GM10266 (cell line): ENCODE results near the gene ORMDL2.

Source experiments
- DNase-seq: peaks from one replicate; pipeline ENCODE4 v3.0.0; 2012; ENCODE audit errors: extremely low spot score
- TF ChIP-seq, protein P1 (sequence below): IDR thresholded peaks from 2 replicates; pipeline ENCODE4 v1.5.1; 2012; ENCODE audit warnings: mild to moderate bottlenecking, low read depth; ENCODE audit not compliant: control insufficient read depth, insufficient read depth; ENCODE audit errors: missing control alignments

Gene ORMDL2

DNA sequence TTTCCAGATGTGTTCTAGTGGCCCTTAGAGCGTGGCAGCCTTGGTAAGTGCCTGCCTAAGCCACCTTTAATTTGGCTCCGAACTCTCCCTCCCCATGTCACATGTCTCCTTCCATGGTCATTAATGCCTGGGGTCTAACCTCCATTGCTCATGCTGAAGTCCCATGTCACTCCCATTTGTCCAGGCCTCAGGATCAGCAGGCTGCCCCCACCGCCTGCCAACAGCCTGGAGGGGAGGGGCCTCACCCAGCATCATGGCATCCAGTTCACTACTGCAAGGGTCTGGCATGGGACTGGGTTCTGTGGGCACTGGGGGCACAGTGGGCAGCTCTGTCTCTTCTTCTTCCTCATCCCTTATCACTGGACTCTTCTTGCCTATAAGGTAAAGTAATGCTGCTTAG lies 20.5 kb downstream of the ORMDL2 start:
- no peak for DNase-seq
- TF ChIP-seq, protein P1, sequence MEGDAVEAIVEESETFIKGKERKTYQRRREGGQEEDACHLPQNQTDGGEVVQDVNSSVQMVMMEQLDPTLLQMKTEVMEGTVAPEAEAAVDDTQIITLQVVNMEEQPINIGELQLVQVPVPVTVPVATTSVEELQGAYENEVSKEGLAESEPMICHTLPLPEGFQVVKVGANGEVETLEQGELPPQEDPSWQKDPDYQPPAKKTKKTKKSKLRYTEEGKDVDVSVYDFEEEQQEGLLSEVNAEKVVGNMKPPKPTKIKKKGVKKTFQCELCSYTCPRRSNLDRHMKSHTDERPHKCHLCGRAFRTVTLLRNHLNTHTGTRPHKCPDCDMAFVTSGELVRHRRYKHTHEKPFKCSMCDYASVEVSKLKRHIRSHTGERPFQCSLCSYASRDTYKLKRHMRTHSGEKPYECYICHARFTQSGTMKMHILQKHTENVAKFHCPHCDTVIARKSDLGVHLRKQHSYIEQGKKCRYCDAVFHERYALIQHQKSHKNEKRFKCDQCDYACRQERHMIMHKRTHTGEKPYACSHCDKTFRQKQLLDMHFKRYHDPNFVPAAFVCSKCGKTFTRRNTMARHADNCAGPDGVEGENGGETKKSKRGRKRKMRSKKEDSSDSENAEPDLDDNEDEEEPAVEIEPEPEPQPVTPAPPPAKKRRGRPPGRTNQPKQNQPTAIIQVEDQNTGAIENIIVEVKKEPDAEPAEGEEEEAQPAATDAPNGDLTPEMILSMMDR, result no peak

DNA sequence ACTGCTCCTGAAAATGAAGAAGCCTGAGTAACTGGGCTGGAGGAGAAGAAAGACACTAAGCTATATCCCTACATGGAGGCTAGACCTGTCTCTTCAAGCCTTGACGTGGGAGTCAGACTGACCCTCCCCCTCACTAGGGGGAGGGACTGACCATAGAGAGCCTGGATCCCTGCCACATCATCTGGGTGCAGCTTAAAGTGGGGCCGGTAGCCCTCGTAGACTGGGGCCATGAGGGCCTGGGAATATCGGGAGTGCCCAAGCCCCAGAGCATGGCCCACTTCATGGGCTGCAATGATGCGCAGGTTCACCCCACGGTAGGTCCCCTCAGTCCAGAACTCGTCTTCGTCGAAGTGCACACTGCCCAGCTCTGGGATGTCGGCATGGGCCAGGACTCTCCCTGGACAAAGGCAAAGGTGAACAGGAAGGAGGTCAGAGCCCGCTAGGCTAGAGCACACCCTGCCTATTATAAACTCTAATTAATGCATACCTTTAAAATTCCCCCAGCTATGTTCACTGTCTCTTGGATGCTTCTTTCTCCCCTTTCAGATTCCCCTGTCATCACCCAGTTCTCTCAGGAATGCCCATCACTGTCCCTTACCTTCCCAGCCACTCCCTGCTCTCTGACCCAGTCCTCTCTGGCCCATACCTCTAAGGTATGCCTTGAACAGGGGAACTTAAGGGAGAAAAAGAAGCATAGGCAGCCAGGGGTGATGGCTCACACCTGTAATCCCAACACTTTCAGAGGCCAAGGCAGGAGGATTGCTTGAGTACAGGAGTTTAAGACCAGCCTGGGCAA lies 21.7 kb downstream of the ORMDL2 start:
- TF ChIP-seq, protein P1, result no peak
- DNase-seq, result no peak

DNA sequence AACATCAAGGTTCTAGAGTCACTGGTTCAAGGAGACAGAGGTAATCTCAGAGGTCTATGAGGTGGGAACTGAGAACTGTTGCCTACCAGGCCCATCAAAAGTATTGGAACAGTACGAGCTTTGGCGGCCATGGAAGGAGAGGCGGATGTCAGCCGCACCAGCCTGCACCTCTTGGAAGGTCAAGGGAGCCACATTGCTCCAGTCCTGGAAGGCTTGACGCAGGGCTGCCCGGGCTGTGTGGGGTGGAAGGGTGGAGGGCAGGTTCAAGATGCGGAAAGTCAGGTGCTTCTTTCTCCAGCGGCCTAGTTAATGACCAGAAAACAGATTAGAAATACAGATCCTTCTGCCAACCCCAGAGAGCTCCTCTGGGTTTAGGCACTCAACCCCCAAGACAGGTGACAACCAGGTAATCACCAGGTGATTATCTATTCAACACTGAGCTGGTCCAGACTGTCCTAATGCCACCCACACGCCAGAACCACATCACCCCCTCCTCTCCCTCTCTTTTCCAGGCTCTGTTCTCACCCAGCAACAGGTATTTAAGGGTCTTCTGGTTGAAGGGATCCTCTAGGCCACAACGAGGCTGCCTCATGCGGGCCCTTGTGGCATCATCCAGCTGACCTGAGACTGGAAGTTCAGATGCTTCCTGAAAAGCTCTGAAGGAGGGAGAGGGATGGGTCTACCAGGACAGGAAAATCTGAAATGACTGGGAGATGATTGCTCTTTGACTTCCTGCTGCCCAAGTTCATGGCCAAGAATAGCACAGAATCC lies 22.9 kb downstream of the ORMDL2 start:
- no peak for DNase-seq
- TF ChIP-seq, protein P1, result no peak

DNA sequence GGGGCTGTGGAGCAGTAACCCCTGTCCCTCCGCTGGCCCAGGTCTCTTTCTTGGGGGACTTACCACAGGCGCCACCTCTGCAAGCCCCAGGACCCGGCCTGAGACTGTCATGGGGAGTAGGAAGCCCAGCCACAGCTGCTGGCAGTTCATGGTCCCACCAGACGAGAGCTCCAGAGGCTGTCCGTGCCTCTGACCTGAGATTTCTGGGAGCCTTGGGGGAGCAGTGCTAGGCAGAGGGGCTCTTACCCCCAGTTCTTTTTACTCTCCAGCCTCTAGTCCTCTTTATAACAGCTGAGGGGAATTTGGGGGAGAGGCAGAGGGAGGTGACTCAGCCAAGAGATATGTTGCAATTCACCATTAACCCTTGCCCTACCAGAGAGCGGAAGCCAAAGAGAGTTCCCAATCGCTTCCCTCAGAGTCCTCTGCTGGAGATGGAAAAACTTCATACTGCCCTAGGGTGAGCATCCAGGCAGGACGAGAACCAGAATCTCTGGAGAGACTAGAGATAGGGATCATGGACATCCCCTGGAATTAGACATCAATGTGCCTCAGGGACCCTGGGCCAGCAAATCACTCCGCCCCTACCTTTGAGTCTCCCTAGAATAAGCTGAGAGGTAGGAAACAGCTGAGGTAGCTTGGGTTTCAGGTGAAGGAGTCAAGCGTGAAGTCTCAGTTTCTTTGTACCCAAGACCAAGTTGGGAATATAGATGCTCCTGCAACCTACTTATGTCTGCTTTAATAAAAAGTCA lies 25.0 kb downstream of the ORMDL2 start, which contains the start of gene MMP19:
Gene MMP19 (minus strand): TSS at position 256 of the 749 bp plus-strand sequence. CDS start 106 bp downstream, at position 150.
- TF ChIP-seq, protein P1, result no peak
- no peak for DNase-seq

DNA sequence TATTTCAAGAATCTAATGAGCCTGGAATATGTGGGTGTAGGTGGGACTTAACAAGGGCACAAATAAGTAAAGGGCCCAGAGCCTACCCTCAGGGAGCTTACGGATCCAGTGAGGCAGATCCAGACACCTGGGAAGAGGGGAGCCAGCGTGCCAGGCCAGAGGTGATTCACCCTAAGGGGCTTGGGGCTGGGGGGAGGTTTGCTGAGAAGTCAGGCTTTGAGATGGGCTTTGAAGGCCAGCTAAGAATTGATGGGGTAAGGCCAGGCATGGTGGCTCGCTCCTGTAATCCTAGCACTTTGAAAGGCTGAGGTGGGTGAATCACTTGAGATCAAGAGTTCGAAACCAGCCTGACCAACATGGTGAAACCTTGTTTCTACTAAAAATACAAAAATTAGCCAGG lies 25.6 kb downstream of the ORMDL2 start:
- DNase-seq, result no peak
- TF ChIP-seq, protein P1, result no peak

DNA sequence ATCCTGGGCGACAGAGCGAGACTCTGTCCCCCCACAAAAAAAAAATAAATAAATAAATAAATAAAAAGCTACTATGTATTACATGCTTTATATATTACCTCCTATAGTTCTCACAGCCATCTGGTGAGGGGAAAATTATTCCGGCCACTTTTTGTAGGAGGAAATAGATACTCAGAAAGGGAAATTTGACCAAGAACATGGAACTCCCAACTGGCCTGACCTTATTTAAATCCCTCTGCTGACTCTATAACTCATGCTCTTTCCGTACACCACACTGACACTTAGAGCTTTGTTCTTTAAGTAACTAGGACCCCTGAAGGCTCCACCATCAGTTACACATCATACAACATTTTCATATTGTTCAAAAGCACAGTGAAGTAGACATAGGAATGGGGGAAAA lies 27.1 kb downstream of the ORMDL2 start:
- DNase-seq, result no peak
- TF ChIP-seq, protein P1, result no peak

DNA sequence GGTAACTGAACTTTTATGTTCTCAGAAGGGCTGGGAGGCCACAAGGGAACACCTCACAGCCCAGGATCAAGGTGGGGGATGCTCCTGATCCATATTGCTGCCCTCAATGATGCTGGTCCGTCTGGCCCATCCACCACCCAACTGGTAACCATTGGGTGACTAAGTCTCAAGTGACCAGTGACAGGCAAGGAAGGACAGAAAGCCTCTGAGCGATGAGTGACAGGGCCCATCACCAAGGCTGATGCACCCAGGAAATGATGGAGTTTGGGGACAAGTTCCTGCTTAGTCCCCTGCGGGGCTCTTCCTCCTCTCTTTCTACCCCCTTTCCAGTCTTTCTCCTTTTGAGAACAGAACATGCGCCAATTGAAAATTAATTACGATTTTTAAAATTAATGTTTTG lies 27.5 kb downstream of the ORMDL2 start:
- no peak for DNase-seq
- TF ChIP-seq, protein P1, result no peak
